WTC11 (cell line): Measurements from ENCODE around the gene LTV1. TPM values are rescaled to one million over a fixed set of nuclear protein-coding genes. Genes with fewer than 3 reads are reported as not detected.
"Not testable (repeated sequence)": the region's sequence is repeated elsewhere in the genome, so short reads cannot be mapped to it uniquely, and the experiment has no call there.

Experiments
- ATAC-seq: fragments of 200-7000 bp; cut with Tn5 transposase; 2 replicates; pipeline ENCODE4 v1.10.0; 2021; ENCODE audit warnings: mild to moderate bottlenecking, moderate library complexity
- CTCF ChIA-PET: fragments of 300-600 bp; sonication (Branson Sonifier 250); formaldehyde crosslinking; loops from one replicate; lab custom pipeline; 2021; ENCODE audit warnings: antibody characterized with exemption; lab: Charles Lee
- POLR2A ChIA-PET: fragments of 350-600 bp; sonication (Branson Sonifier 250); formaldehyde crosslinking; loops from one replicate; lab custom pipeline; 2021; ENCODE audit warnings: antibody characterized with exemption; lab: Charles Lee
- DNase-seq: peaks from one replicate; pipeline ENCODE4 v3.0.0; 2021; ENCODE audit warnings: low spot score
- H3K27ac Mint-ChIP-seq: 2 replicates; pipeline ENCODE4 v1.8.0; 2021; ENCODE audit warnings: mixed read lengths
- H3K27me3 Mint-ChIP-seq: 2 replicates; pipeline ENCODE4 v1.8.0; 2021; ENCODE audit warnings: low read depth, mild to moderate bottlenecking, moderate library complexity, mixed read lengths
- H3K36me3 Mint-ChIP-seq: 2 replicates; pipeline ENCODE4 v1.8.0; 2021; ENCODE audit warnings: mixed read lengths
- H3K4me1 Mint-ChIP-seq: 2 replicates; pipeline ENCODE4 v1.8.0; 2022; ENCODE audit warnings: mixed read lengths
- H3K4me3 Mint-ChIP-seq: 2 replicates; pipeline ENCODE4 v1.8.0; 2021; ENCODE audit warnings: mild to moderate bottlenecking, moderate library complexity, mixed read lengths
- H3K9me3 Mint-ChIP-seq: 2 replicates; pipeline ENCODE4 v1.8.0; 2021; ENCODE audit warnings: mixed read lengths
- ELF4 ChIP-seq: sonication (generic); formaldehyde crosslinking; IDR thresholded peaks from 2 replicates; pipeline ENCODE4 v1.8.1; 2022; ENCODE audit warnings: low read depth, mild to moderate bottlenecking, moderate library complexity, missing genetic modification reagents
- EMX1 ChIP-seq: fragments of 250-450 bp; sonication (Bioruptor Pico); IDR thresholded peaks from 2 replicates; pipeline ENCODE4 v1.8.0; 2021; ENCODE audit warnings: mild to moderate bottlenecking
- JUN ChIP-seq: sonication (generic); formaldehyde crosslinking; IDR thresholded peaks from 2 replicates; pipeline ENCODE4 v1.8.0; 2023; ENCODE audit warnings: mild to moderate bottlenecking, missing genetic modification reagents
- NFATC4 ChIP-seq: fragments of 250-450 bp; sonication (Bioruptor Pico); IDR thresholded peaks from 2 replicates; pipeline ENCODE4 v1.9.0; 2021; ENCODE audit warnings: mild to moderate bottlenecking
- TEAD1 ChIP-seq: sonication (generic); formaldehyde crosslinking; IDR thresholded peaks from 2 replicates; pipeline ENCODE4 v1.8.0; 2022; ENCODE audit warnings: mild to moderate bottlenecking, missing genetic modification reagents
- TP53 ChIP-seq: sonication (generic); formaldehyde crosslinking; IDR thresholded peaks from 2 replicates; pipeline ENCODE4 v1.8.1; 2023; ENCODE audit warnings: mild to moderate bottlenecking, missing genetic modification reagents
- ZNF232 ChIP-seq: sonication (generic); formaldehyde crosslinking; IDR thresholded peaks from 2 replicates; pipeline ENCODE4 v1.8.0; 2022; ENCODE audit warnings: mild to moderate bottlenecking, missing genetic modification reagents
- total RNA-seq: library from RNA; stranded (reverse); gene quantifications from 3 replicates; pipeline ENCODE4 v1.2.3, GENCODE V29; 2021
- TF ChIP-seq, protein P1 (sequence below): sonication (generic); formaldehyde crosslinking; IDR thresholded peaks from 2 replicates; pipeline ENCODE4 v1.8.1; 2023; ENCODE audit warnings: mild to moderate bottlenecking, missing genetic modification reagents, moderate library complexity
- TF ChIP-seq, protein P2 (sequence below): fragments of 250-450 bp; sonication (Bioruptor Pico); IDR thresholded peaks from 2 replicates; pipeline ENCODE4 v1.9.0; 2021; ENCODE audit warnings: mild to moderate bottlenecking, borderline replicate concordance
- TF ChIP-seq, protein P3 (sequence below): sonication (generic); formaldehyde crosslinking; IDR thresholded peaks from 2 replicates; pipeline ENCODE4 v1.8.0; 2022; ENCODE audit warnings: mild to moderate bottlenecking, missing genetic modification reagents

LTV1 gene
- total RNA-seq, 1 experiment from 2014 or later: 37.7 TPM

DNA sequence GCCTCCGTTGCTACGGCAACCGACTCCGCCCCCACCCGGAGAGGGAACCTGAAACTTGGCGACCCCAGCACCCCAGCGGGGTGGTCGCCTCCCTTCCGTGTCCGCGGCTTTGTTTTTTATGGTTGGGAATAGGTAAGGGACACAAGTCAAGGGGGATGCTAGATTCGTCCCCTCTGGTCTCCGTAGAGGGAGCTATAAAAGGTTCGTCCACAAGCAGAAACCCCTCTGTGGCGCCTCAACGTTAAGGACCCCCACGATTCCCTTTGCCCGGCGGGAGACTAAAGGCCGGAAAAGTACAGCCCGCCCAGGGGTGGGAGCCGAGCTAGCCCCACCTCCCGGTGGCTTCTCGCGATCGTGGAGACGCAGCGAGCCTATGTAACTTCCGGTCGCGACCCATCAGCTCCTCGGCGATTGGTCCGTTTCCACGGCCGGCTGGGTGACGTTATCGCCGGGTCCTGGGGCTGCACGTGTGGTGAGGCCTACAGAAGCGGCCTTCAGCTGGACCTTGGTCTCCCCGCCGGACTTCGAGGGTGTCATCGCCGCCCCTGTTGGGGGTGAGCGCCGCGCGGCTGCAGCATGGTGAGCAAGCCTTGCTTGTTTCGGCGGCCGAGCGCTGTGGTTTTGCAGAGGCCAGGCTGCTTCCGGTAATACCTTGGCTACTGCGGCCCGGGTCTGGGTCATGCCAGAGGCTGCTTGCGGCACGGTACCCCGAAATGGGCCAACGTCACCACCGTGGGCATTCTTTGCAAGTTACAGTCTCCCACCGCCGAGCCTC is at the start of gene LTV1 (continued):
- TF ChIP-seq, protein P1, sequence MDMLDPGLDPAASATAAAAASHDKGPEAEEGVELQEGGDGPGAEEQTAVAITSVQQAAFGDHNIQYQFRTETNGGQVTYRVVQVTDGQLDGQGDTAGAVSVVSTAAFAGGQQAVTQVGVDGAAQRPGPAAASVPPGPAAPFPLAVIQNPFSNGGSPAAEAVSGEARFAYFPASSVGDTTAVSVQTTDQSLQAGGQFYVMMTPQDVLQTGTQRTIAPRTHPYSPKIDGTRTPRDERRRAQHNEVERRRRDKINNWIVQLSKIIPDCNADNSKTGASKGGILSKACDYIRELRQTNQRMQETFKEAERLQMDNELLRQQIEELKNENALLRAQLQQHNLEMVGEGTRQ (CRISPR knock-in tag): 0 out of 2 replicates have a peak, but pooled peaks have one; percentile 43
- TF ChIP-seq TEAD1 (peak; percentile 90), EMX1 (CRISPR knock-in tag) (no peak)
- TF ChIP-seq, all 79 proteins: peak for 24

DNA sequence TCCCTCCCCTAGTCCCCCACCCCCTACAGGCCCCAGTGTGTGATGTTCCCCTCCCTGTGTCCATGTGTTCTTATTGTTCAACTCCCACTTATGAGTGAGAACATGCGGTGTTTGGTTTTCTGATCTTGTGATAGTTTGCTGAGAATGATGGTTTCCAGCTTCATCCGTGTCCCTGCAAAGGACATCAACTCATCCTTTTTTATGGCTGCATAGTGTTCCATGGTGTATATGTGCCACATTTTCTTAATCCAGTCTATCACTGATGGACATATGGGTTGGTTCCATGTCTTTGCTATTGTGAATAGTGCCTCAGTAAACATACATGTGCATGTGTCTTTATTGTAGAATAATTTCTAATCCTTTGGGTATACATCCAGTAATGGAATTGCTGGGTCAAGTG is 46.6 kb upstream of the LTV1 start:
- H3K4me1 Mint-ChIP-seq, ATAC-seq, H3K27me3 Mint-ChIP-seq, POLR2A ChIA-PET, H3K27ac Mint-ChIP-seq, DNase-seq, CTCF ChIA-PET, H3K4me3 Mint-ChIP-seq: not testable (repeated sequence)
- Mint-ChIP-seq H3K36me3 (peaks cover 81% of the 10 kb centered on the region), H3K9me3 (peaks cover 51% of the 10 kb centered on the region)

DNA sequence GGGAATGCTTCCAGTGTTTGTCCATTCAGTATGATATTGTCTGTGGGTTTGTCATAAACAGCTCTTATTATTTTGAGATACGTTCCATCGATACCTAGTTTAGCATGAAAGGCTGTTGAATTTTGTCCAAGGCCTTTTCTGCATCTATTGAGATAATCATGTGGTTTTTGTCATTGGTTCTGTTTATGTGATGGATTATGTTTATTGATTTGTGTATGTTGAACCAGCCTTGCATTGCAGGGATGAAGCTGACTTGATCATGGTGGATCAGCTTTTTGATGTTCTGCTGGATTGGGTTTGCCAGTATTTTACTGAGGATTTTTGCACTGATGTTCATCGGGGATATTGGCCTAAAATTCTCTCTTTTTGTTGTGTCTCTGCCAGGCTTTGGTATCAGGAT is 44.7 kb upstream of the LTV1 start:
- H3K27me3 Mint-ChIP-seq, H3K27ac Mint-ChIP-seq, CTCF ChIA-PET, H3K4me3 Mint-ChIP-seq, ATAC-seq, DNase-seq, POLR2A ChIA-PET, H3K4me1 Mint-ChIP-seq: not testable (repeated sequence)
- Mint-ChIP-seq H3K36me3 (peaks cover 69% of the 10 kb centered on the region), H3K9me3 (peaks cover 33% of the 10 kb centered on the region)

DNA sequence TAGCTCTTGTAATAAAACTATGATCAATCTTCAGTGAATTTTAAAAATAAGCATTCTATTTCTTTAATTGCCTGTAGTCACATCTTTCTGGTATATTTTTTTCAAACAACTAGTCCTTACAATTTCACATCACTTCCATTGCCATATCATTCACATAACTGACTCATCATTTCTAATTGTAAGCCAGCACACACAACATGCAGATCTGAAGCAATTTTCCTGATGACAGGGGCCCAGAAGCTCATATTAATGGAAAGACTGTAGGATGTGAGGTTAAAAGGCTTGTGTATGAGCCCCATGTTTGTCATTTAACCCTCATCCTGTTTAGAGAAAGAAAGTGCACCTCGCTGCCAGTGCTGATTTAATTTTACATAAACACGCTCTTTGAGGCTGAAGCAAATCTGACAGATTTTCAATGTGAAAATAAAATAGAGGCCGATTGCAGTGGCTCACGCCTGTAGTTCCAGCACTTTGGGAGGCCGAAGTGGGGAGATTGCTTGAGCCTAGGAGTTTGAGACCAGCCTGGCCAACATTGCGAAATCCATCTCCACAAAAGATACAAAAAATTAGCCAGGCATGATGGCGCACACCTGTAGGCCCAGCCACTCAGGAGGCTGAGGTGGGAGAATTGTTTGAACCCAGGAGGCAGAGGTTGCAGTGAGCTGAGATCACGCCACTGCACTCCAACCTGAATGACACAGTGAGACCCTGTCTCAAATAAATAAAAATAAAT is 40.1 kb upstream of the LTV1 start:
- no peak for TF ChIP-seq ELF4
- no peak for TF ChIP-seq TP53
- no peak for TF ChIP-seq NFATC4 (CRISPR knock-in tag)
- TF ChIP-seq ZNF232 (CRISPR knock-in tag): no peak
- TF ChIP-seq, protein P2, sequence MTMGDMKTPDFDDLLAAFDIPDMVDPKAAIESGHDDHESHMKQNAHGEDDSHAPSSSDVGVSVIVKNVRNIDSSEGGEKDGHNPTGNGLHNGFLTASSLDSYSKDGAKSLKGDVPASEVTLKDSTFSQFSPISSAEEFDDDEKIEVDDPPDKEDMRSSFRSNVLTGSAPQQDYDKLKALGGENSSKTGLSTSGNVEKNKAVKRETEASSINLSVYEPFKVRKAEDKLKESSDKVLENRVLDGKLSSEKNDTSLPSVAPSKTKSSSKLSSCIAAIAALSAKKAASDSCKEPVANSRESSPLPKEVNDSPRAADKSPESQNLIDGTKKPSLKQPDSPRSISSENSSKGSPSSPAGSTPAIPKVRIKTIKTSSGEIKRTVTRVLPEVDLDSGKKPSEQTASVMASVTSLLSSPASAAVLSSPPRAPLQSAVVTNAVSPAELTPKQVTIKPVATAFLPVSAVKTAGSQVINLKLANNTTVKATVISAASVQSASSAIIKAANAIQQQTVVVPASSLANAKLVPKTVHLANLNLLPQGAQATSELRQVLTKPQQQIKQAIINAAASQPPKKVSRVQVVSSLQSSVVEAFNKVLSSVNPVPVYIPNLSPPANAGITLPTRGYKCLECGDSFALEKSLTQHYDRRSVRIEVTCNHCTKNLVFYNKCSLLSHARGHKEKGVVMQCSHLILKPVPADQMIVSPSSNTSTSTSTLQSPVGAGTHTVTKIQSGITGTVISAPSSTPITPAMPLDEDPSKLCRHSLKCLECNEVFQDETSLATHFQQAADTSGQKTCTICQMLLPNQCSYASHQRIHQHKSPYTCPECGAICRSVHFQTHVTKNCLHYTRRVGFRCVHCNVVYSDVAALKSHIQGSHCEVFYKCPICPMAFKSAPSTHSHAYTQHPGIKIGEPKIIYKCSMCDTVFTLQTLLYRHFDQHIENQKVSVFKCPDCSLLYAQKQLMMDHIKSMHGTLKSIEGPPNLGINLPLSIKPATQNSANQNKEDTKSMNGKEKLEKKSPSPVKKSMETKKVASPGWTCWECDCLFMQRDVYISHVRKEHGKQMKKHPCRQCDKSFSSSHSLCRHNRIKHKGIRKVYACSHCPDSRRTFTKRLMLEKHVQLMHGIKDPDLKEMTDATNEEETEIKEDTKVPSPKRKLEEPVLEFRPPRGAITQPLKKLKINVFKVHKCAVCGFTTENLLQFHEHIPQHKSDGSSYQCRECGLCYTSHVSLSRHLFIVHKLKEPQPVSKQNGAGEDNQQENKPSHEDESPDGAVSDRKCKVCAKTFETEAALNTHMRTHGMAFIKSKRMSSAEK: no peak
- TF ChIP-seq, protein P3, sequence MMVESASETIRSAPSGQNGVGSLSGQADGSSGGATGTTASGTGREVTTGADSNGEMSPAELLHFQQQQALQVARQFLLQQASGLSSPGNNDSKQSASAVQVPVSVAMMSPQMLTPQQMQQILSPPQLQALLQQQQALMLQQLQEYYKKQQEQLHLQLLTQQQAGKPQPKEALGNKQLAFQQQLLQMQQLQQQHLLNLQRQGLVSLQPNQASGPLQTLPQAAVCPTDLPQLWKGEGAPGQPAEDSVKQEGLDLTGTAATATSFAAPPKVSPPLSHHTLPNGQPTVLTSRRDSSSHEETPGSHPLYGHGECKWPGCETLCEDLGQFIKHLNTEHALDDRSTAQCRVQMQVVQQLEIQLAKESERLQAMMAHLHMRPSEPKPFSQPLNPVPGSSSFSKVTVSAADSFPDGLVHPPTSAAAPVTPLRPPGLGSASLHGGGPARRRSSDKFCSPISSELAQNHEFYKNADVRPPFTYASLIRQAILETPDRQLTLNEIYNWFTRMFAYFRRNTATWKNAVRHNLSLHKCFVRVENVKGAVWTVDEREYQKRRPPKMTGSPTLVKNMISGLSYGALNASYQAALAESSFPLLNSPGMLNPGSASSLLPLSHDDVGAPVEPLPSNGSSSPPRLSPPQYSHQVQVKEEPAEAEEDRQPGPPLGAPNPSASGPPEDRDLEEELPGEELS (CRISPR knock-in tag): no peak
- no peak for TF ChIP-seq JUN (CRISPR knock-in tag)
- TF ChIP-seq, all 79 proteins: peak for 0
- CTCF ChIA-PET: interaction anchor here (1.3 kb wide), 1 partner anchor 228 kb away, joined by 6 read pairs; no protein-coding TSS in a partner anchor
- Mint-ChIP-seq H3K36me3 (peaks cover 63% of the 10 kb centered on the region), H3K27ac (peak overlapping the region; percentile 47), H3K27me3 (no peaks in the 10 kb centered on the region), H3K4me3 (no peak overlapping the region), H3K9me3 (peaks cover 26% of the 10 kb centered on the region), H3K4me1 (peaks cover 22% of the 10 kb centered on the region)
- POLR2A ChIA-PET: no interaction called here
- ATAC-seq: no peak
- no peak for DNase-seq
